Skeletal muscle tissue (tissue), 4 donors: Measurements from ENCODE around the gene STRBP. TPM values are rescaled to one million over a fixed set of nuclear protein-coding genes. Genes with fewer than 3 reads are reported as not detected.
A peak's percentile ranks its signal among the peaks of the same experiment; 100 is the strongest.

ENCODE experiments used
- H3K27ac ChIP-seq: one replicate; pipeline ENCODE4 v1.7.0; 2013; ENCODE audit warnings: mild to moderate bottlenecking, low read depth, low read length, inconsistent platforms
- H3K27me3 ChIP-seq, 3 donors: one replicate each; pipeline ENCODE4 v1.7.0; 2013; ENCODE audit warnings: low read length in 3 of 3; ENCODE audit not compliant: control insufficient read depth in 3 of 3, insufficient read depth in 3 of 3
- H3K36me3 ChIP-seq, 3 donors: one replicate each; pipeline ENCODE4 v1.7.0; 2013; ENCODE audit warnings: low read length in 3 of 3; ENCODE audit not compliant: control insufficient read depth in 3 of 3, insufficient read depth in 3 of 3
- H3K4me1 ChIP-seq, 3 donors: one replicate each; pipeline ENCODE4 v1.7.0; 2013; ENCODE audit warnings: low read length in 3 of 3, mild to moderate bottlenecking in 3 of 3; ENCODE audit not compliant: control insufficient read depth in 3 of 3, insufficient read depth in 3 of 3
- H3K4me3 ChIP-seq, 3 donors: one replicate each; pipeline ENCODE4 v1.7.0; 2013; ENCODE audit warnings: low read length in 3 of 3
- H3K9ac ChIP-seq, 3 donors: one replicate each; pipeline ENCODE4 v1.7.0; 2013; ENCODE audit warnings: low read length in 3 of 3, mild to moderate bottlenecking in 3 of 3, moderate library complexity in 2 of 3, low read depth in 1 of 3
- H3K9me3 ChIP-seq, 3 donors: one replicate each; pipeline ENCODE4 v1.7.0; 2013; ENCODE audit warnings: low read length in 3 of 3; ENCODE audit not compliant: control insufficient read depth in 3 of 3
- total RNA-seq: library from RNA; depleted of rRNA; stranded (reverse); fragments of >200 nt; gene quantifications from one replicate; pipeline ENCODE4 v1.2.3, GENCODE V29; 2014
- donor health status: Osteomylitis.

STRBP gene
- total RNA-seq, 1 donor from 2014 or later, result 4.2 TPM

- Histone ChIP-seq H3K36me3 (peaks cover 3 to 8% (median 5%) of the 10 kb centered on the region in 3 donors), H3K9ac (no peak overlapping the region), H3K4me1 (no peaks in the 10 kb centered on the region), H3K27me3 (no peaks in the 10 kb centered on the region), H3K4me3 (no peak overlapping the region), H3K27ac (no peak overlapping the region), H3K9me3 (no peaks in the 10 kb centered on the region)
Measured at GRCh38 chr9:123128591-123128990, 139.8 kb downstream of the STRBP start.

GRCh38 chr9:123127512-123128075 is 140.8 kb downstream of the STRBP start:
- no peak overlapping the region for H3K27ac ChIP-seq
- peaks cover 3 to 8% (median 4%) of the 10 kb centered on the region in 3 donors for H3K36me3 ChIP-seq
- H3K4me3 ChIP-seq, result no peak overlapping the region
- H3K4me1 ChIP-seq, result no peaks in the 10 kb centered on the region
- no peaks in the 10 kb centered on the region for H3K9me3 ChIP-seq
- no peak overlapping the region for H3K9ac ChIP-seq
- H3K27me3 ChIP-seq, result no peaks in the 10 kb centered on the region

- H3K4me3 ChIP-seq, result no peak overlapping the region
- no peaks in the 10 kb centered on the region for H3K27me3 ChIP-seq
- H3K9me3 ChIP-seq, result no peaks in the 10 kb centered on the region
- no peak overlapping the region for H3K9ac ChIP-seq
- H3K27ac ChIP-seq, result no peak overlapping the region
- H3K4me1 ChIP-seq, result peaks cover 9 to 11% (median 10%) of the 10 kb centered on the region in 3 donors
- no peaks in the 10 kb centered on the region for H3K36me3 ChIP-seq
Measured at GRCh38 chr9:123121457-123121856, 146.9 kb downstream of the STRBP start.

- H3K4me3 ChIP-seq, result no peak overlapping the region
- H3K27ac ChIP-seq, result no peak overlapping the region
- H3K27me3 ChIP-seq, result no peaks in the 10 kb centered on the region
- no peaks in the 10 kb centered on the region for H3K9me3 ChIP-seq
- H3K4me1 ChIP-seq, result peaks cover 9 to 11% (median 10%) of the 10 kb centered on the region in 3 donors
- H3K36me3 ChIP-seq, result no peaks in the 10 kb centered on the region
- no peak overlapping the region for H3K9ac ChIP-seq
Measured at GRCh38 chr9:123120953-123121352, 147.4 kb downstream of the STRBP start.

GRCh38 chr9:123120131-123120530 is 148.3 kb downstream of the STRBP start:
- Histone ChIP-seq H3K36me3 (no peaks in the 10 kb centered on the region), H3K4me1 (peaks cover 9 to 16% (median 13%) of the 10 kb centered on the region in 3 donors), H3K27me3 (no peaks in the 10 kb centered on the region), H3K9ac (no peak overlapping the region), H3K27ac (no peak overlapping the region), H3K4me3 (peak overlapping the region in 2 of 3 donors; percentile 27 to 41), H3K9me3 (no peaks in the 10 kb centered on the region)

- peaks cover 9 to 16% (median 16%) of the 10 kb centered on the region in 3 donors for H3K4me1 ChIP-seq
- no peaks in the 10 kb centered on the region for H3K36me3 ChIP-seq
- no peaks in the 10 kb centered on the region for H3K27me3 ChIP-seq
- H3K4me3 ChIP-seq, result peak overlapping the region; percentile 6 to 41 (median 27)
- no peak overlapping the region for H3K27ac ChIP-seq
- H3K9me3 ChIP-seq, result no peaks in the 10 kb centered on the region
- no peak overlapping the region for H3K9ac ChIP-seq
Measured at GRCh38 chr9:123119566-123119965, 148.8 kb downstream of the STRBP start.

- H3K27me3 ChIP-seq, result no peaks in the 10 kb centered on the region
- peaks cover 19 to 27% (median 25%) of the 10 kb centered on the region in 3 donors for H3K4me1 ChIP-seq
Measured at GRCh38 chr9:123116036-123116435, 152.3 kb downstream of the STRBP start.

GRCh38 chr9:123115146-123115913 is 153.1 kb downstream of the STRBP start:
- H3K27me3 ChIP-seq, result no peaks in the 10 kb centered on the region
- H3K27ac ChIP-seq, result no peak overlapping the region
- peaks cover 0 to 2% (median 0%) of the 10 kb centered on the region in 3 donors for H3K36me3 ChIP-seq
- peaks cover 21 to 29% (median 25%) of the 10 kb centered on the region in 3 donors for H3K4me1 ChIP-seq
- no peak overlapping the region for H3K4me3 ChIP-seq
- H3K9ac ChIP-seq, result no peak overlapping the region
- no peaks in the 10 kb centered on the region for H3K9me3 ChIP-seq

More at GRCh38 chr9:123116036-123116435, 152.3 kb downstream of the STRBP start:
- no peak overlapping the region for H3K4me3 ChIP-seq
- H3K36me3 ChIP-seq, result peaks cover 0 to 2% (median 0%) of the 10 kb centered on the region in 3 donors
- H3K27ac ChIP-seq, result no peak overlapping the region
- H3K9me3 ChIP-seq, result no peaks in the 10 kb centered on the region
- no peak overlapping the region for H3K9ac ChIP-seq

GRCh38 chr9:123113185-123113584 is 155.2 kb downstream of the STRBP start:
- H3K4me1 ChIP-seq, result peaks cover 13 to 19% (median 14%) of the 10 kb centered on the region in 3 donors
- peaks cover 9 to 17% (median 11%) of the 10 kb centered on the region in 3 donors for H3K36me3 ChIP-seq
- H3K27me3 ChIP-seq, result no peaks in the 10 kb centered on the region
- no peak overlapping the region for H3K4me3 ChIP-seq
- no peak overlapping the region for H3K27ac ChIP-seq
- H3K9me3 ChIP-seq, result no peaks in the 10 kb centered on the region
- H3K9ac ChIP-seq, result no peak overlapping the region
